Rectal smooth muscle tissue (tissue), 1 donor: Measurements from ENCODE around the gene KCNK3.
"Not testable (repeated sequence)": the region's sequence is repeated elsewhere in the genome, so short reads cannot be mapped to it uniquely, and the experiment has no call there.

ENCODE experiments used
- H3K27ac ChIP-seq: one replicate; pipeline ENCODE4 v1.7.0; 2013; ENCODE audit warnings: low read depth, low read length, inconsistent platforms
- H3K27me3 ChIP-seq: one replicate; pipeline ENCODE4 v1.7.0; 2013; ENCODE audit warnings: low read length; ENCODE audit not compliant: control insufficient read depth, insufficient read depth
- H3K36me3 ChIP-seq: one replicate; pipeline ENCODE4 v1.7.0; 2013; ENCODE audit warnings: low read length; ENCODE audit not compliant: control insufficient read depth, insufficient read depth
- H3K4me1 ChIP-seq: one replicate; pipeline ENCODE4 v1.7.0; 2013; ENCODE audit warnings: low read length; ENCODE audit not compliant: control insufficient read depth, insufficient read depth
- H3K4me3 ChIP-seq: one replicate; pipeline ENCODE4 v1.7.0; 2013; ENCODE audit warnings: low read length
- H3K9ac ChIP-seq: one replicate; pipeline ENCODE4 v1.7.0; 2013; ENCODE audit warnings: low read length

Gene KCNK3

DNA sequence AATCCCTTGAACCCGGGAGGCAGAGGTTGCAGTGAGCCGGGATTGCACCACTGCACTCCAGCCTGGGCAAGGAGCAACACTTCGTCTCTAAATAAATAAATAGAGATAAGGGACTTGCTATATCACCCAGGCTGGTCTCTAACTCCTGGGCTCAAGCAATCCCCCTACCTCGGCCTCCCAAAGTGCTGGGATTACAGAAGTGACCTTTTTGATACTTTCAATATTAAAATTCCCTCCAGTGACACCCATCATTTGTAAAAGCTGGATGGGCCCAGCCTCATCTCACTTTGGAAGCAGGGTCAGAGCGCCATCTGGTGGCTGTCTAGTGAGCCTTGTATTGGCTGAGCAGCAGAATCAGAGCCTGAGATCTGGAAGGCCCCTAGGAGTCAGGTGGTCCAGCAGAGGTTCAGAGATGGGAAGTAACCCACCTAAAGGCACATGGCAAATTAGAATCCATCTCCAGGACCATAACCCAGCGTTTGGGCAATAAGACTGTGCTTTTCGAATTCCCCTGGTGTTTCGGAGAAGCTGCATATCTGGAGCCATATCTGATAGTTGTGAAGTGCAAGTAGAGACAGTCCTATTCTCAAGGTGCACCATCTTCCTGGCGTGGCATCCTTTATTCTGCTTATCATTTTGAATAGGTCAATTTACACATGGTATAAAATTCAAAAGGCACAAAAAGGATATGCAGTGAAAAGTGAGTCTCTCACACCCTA is 53.2 kb downstream of the KCNK3 start:
- Histone ChIP-seq H3K4me1 (no peaks in the 10 kb centered on the region), H3K27ac (no peak overlapping the region)

DNA sequence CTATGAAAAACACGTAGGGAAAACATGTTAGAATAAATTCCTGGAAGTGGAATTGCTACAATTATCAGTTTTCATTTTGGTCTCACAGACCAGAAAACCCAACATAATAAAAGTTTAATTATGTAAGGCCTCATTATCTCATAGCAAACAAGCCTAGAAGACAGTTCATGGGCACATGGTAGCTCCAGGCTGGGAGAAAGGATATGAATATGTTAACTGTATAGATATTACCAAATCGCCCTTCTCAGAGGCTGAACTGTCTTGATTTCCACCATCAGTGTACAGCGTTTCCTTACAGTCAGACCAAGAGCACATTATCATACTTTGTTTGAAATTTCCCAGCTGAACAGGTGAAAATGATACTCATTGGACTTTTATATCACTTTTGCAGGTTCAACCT is 54.4 kb downstream of the KCNK3 start:
- Histone ChIP-seq H3K27ac (no peak overlapping the region), H3K4me1 (no peaks in the 10 kb centered on the region), H3K27me3 (no peaks in the 10 kb centered on the region), H3K4me3 (no peak overlapping the region), H3K9ac (no peak overlapping the region), H3K36me3 (no peaks in the 10 kb centered on the region)

More for the DNA sequence above, 53.2 kb downstream of the KCNK3 start:
- no peak overlapping the region for H3K4me3 ChIP-seq
- no peaks in the 10 kb centered on the region for H3K36me3 ChIP-seq
- H3K9ac ChIP-seq = no peak overlapping the region
- no peaks in the 10 kb centered on the region for H3K27me3 ChIP-seq

DNA sequence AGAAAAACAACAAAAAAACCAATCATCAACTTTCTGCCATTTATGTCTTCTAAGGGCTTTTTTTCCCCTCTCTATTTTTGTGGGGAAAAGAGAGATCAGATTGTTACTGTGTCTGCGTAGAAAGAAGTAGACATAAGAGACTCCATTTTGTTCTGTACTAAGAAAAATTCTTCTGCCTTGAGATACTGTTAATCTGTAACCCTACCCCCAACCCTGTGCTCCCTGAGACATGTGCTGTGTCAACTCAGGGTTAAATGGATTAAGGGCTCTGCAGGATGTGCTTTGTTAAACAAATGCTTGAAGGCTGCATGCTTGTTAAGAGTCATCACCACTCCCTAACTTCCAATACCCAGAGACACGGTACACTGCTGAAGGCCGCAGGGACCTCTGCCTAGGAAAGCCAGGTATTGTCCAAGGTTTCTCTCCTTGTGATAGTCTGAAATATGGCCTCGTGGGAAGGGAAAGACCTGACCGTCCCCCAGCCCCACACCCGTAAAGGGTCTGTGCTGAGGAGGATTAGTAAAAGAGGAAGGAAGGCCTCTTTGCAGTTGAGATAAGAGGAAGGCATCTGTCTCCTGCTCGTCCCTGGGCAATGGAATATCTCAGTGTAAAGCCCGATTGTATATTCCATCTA is 57.4 kb downstream of the KCNK3 start:
- H3K36me3 ChIP-seq, H3K9ac ChIP-seq, H3K4me3 ChIP-seq, H3K4me1 ChIP-seq, H3K27me3 ChIP-seq, H3K27ac ChIP-seq: not testable (repeated sequence)

DNA sequence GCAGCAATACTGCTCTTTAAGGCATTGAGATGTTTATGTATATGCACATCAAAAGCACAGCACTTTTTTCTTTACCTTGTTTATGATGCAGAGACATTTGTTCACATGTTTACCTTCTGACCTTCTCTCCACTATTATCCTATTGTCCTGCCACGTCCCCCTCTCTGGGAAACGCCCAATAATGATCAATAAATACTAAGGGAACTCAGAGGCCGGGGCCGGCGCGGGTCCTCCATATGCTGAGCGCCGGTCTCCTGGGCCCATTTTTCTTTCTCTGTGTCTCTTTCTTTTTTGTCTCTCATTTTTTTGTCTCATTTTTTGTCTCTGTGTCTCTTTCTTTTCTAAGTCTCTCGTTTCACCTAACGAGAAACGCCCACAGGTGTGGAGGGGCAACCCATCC is 57.9 kb downstream of the KCNK3 start:
- H3K27ac ChIP-seq, H3K4me3 ChIP-seq, H3K36me3 ChIP-seq, H3K27me3 ChIP-seq, H3K9ac ChIP-seq, H3K4me1 ChIP-seq: not testable (repeated sequence)

DNA sequence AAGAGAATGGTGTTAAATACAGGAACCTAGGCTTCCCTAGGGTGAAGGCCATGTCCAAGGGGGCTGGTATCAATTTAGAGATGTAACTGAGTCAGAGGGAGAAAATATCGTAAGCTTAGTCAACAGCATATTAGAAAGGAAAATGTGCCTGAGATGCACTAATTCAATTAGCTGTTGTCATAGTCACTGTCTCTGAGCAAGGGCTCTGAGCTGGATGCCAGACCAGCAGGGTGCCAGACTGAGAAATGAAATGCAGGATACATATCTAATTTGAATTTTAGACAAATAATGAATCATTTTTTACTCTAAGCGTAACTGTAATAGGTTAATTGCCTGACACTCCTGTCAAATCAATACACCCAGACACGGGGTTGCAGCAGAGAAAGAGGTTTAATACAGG is 60.1 kb downstream of the KCNK3 start:
- H3K9ac ChIP-seq = no peak overlapping the region
- H3K27ac ChIP-seq = no peak overlapping the region
- no peaks in the 10 kb centered on the region for H3K27me3 ChIP-seq
- no peak overlapping the region for H3K4me3 ChIP-seq
- no peaks in the 10 kb centered on the region for H3K4me1 ChIP-seq
- no peaks in the 10 kb centered on the region for H3K36me3 ChIP-seq

DNA sequence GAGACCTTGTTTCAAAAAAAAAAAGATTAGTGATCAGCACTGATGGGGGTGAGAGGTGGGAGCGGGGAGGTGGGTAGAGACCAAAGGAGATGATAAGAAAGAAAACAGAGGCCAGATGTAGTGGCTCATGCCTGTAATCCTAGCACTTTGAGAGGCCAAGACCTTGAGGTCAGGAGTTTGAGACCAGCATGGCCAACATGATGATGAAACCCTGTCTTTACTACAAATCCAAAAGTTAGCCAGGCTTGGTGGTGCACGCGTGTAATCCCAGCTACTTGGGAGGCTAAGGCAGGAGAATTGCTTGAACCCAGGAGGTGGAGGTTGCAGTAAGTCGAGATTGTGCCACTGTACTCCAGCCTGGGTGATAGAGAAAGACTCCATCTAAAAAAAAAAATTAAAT is 62.0 kb downstream of the KCNK3 start:
- Histone ChIP-seq H3K36me3 (no peaks in the 10 kb centered on the region), H3K27ac (no peak overlapping the region), H3K27me3 (no peaks in the 10 kb centered on the region), H3K4me1 (peaks cover 6% of the 10 kb centered on the region), H3K9ac (no peak overlapping the region), H3K4me3 (no peak overlapping the region)

DNA sequence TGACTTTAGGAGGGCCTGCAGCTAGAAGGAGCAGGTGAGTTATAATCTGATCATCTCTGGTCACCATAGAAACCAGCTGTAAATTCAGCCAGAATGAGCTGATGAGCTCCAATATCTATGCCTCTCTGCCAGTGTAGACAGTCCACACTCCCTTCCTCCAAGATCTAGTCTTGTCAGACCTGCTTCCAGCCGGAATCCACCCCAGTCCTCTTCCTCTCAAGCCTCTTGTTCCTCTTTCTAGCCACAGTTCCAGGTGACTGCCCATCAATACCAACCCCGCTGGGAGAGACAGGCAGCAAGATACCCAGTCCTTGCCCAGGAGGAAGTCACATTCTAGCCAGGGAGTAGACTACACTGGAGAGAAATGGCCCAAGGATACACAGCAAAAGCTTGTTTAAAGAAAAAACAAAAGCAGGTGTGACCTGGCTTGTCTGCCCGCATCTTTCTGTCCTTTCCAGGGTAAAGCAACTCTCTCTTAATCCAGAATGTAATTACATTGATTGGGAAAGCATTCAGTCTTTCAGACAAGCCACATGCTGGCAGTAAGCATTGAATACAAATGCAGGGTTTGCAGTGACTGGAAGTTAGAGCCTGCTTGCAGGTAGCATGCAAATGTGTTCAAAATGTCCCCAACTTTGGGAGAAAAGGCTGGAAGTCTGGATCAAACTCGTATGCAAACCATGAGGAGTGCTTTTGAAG is 62.6 kb downstream of the KCNK3 start:
- H3K9ac ChIP-seq = no peak overlapping the region
- H3K36me3 ChIP-seq = no peaks in the 10 kb centered on the region
- no peak overlapping the region for H3K4me3 ChIP-seq
- H3K27ac ChIP-seq = no peak overlapping the region
- no peaks in the 10 kb centered on the region for H3K27me3 ChIP-seq
- peaks cover 6% of the 10 kb centered on the region for H3K4me1 ChIP-seq

DNA sequence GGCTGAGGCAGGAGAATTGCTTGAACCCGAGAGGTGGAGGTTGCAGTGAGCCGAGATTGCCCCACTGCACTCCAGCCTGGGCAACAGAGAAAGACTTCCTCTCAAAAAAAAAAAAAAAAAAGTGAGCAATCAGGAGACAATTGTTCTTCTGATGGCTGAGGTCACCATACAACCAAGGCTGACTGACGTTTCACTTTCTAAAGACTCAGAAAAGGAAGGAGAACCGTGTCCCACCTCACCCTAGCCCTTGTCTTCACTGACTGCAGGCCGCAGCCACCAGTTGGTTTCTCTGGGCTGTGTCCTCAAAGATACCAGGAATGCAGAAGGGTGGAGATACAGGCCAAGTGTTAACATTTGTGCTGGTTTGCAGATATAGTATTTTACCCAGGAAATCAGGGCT is 63.8 kb downstream of the KCNK3 start:
- Histone ChIP-seq H3K36me3 (no peaks in the 10 kb centered on the region), H3K4me3 (no peak overlapping the region), H3K9ac (no peak overlapping the region), H3K27me3 (no peaks in the 10 kb centered on the region), H3K4me1 (peaks cover 6% of the 10 kb centered on the region), H3K27ac (no peak overlapping the region)

DNA sequence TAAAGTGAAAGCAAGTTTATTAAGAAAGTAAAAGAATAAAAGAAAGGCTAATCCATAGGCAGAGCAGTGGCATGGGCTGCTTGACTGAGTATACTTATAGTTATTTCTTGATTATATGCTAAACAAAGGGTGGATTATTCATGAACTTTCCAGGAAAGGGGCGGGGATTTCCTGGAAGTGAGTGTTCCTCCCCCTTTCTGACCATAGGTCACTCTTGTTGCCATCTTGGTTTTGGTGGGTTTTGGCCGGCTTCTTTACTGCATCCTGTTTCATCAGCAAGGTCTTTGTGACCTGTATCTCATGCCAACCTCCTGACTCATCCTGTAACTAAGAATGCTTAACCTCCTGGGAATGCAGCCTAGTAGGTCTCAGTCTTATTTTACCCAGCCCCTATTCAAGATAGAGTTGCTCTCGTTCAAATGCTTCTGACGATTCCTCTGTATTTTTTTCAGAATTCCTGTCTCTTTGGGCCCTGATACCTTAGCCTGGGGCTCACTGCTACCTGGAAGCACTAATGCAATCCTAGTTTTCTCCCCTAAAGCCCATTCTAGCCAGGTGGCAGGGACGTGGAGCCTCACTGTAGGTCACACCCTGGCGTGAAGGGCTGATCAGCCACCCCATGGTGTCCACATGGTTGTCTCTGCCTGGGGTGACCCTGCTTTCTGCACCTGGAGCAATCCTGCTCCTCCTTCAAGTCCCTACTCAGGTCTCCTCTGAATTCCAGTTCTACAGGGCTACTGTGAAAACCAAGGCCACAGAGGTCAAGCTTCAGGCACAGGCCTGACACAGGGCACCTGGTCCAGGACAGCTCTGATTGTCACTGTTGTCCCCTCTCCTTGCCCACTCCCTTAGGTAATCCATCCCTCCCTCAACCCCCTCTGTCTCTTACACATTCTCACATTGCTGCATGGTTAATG is 65.6 kb downstream of the KCNK3 start:
- Histone ChIP-seq H3K36me3 (no peaks in the 10 kb centered on the region), H3K27ac (no peak overlapping the region), H3K4me3 (no peak overlapping the region), H3K9ac (no peak overlapping the region), H3K27me3 (no peaks in the 10 kb centered on the region), H3K4me1 (peaks cover 6% of the 10 kb centered on the region)

DNA sequence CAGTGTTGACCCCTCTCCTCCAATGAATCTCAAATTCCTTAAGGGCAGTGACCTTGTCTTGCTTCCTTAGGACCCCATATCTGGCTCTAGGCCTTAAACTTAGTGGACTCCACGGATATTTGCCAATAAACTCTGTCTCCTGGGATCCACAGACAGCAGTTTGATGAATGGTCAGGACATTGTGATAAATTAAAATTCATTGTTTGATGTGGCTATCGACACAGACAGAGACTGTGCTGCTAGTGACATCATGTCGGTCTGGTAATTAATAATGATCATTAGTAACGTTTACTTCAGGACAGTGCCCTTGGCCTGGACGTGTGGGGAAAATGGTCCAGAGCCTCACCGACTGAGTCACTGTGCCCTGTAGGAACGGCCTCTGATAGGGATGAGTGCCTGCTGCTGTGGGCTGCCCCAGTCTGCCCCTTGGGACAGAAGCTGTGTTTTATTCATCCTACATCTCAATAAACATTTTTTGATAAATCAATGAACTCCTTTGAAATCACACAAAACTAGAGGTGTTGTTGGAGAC is 66.3 kb downstream of the KCNK3 start:
- Histone ChIP-seq H3K27ac (no peak overlapping the region), H3K36me3 (no peaks in the 10 kb centered on the region), H3K4me3 (no peak overlapping the region), H3K4me1 (peaks cover 6% of the 10 kb centered on the region), H3K27me3 (no peaks in the 10 kb centered on the region), H3K9ac (no peak overlapping the region)

DNA sequence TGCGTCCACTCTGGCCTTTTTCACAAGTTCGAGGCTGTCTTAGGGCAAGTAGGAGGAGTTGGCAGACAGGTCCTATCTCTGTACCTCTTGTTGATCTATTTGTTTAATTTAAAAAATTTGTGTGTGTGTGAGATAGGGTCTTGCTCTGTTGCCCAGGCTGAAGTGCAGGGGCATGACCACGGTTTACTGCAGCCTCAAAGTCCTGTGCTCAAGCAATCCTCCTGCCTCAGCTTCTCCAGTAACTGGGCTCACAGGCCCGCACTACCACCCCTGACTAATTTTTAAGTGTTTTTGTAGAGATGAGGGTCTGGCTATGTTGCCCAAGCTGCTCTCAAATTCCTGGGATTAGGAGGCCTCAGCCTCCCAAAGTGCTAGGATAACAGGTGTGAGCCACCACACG is 67.3 kb downstream of the KCNK3 start:
- Histone ChIP-seq H3K9ac (no peak overlapping the region), H3K4me3 (no peak overlapping the region), H3K27me3 (no peaks in the 10 kb centered on the region), H3K36me3 (no peaks in the 10 kb centered on the region), H3K4me1 (peaks cover 6% of the 10 kb centered on the region), H3K27ac (no peak overlapping the region)

DNA sequence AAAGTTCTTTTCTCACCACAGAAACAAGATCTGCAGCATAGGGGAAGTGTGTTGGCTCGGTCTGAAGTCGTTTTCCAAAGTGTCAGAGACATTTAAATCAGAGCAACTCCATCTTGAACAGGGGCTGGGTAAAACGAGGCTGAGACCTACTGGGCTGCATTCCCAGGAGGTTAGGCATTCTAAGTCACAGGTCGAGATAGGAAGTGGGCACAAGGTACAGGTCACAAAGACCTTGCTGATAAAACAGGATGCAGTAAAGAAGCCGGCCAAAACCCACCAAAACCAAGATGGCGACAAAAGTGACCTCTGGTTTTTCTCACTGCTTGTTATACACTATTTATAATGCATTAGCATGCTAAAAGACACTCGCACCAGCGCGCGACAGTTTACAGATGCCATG is 68.5 kb downstream of the KCNK3 start:
- H3K36me3 ChIP-seq, H3K27ac ChIP-seq, H3K4me3 ChIP-seq, H3K27me3 ChIP-seq, H3K9ac ChIP-seq: not testable (repeated sequence)
- peaks cover 10% of the 10 kb centered on the region for H3K4me1 ChIP-seq
